T-helper 2 cell treated with Interferon-gamma antibody and Interleukin-4, amounts not matched to agents 100 ng/mL and 5 ng/mL, for 36 hours (primary cell): Measurements from ENCODE around the gene TBC1D12. TPM values are rescaled to one million over a fixed set of nuclear protein-coding genes. Genes with fewer than 3 reads are reported as not detected.
"Not testable (repeated sequence)": the region's sequence is repeated elsewhere in the genome, so short reads cannot be mapped to it uniquely, and the experiment has no call there.

Source experiments
- intact Hi-C: fragments of 100-400 bp; cut with micrococcal nuclease; formaldehyde crosslinking; loops from one replicate; pipeline ENCODE4 v1.15.1; 2023
- total RNA-seq: library from RNA; stranded (reverse); gene quantifications from 2 replicates; pipeline ENCODE4 v1.2.3, GENCODE V29; 2022

Gene TBC1D12
- total RNA-seq, 1 donor from 2014 or later, result 0.11 TPM

DNA sequence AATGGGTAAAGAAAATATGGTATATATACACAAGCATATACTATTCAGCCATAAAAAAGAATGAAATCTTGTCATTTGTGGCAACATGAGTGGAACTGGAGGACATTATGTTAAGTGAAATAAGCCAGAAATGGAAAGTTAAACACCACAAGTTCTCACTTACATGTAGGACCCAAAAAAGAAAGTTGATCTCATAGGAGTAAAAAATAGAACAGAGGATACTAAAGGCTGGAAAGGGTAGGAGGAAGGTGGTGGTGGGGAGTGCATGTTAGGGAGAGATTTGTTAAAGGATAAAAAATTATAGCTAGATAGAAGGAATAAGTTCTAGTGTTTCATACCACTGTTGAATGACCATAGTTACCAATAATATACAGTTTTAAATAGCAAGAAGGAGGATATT lies 48.4 kb downstream of the TBC1D12 start:
- intact Hi-C loops, result no loop called here

GRCh38 chr10:94451883-94452519 lies 49.7 kb downstream of the TBC1D12 start:
- intact Hi-C loops, result no loop called here

DNA sequence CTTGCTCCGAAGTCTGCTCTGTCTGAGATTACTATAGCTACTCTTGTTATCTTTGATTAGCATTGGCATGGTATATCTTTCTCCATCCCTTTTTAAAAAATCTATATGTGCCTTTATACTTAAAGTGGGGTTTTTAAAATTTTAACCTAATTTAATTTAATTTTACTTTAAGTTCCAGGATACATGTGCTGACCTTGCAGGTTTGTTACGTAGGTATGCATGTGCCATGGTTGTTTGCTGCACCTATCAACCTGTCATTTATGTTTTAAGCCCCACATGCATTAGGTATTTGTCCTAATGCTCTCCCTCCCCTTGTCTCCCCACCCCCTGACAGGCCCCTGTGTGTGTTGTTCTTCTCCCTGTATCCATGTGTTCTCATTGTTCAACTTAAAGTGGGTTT lies 54.6 kb downstream of the TBC1D12 start:
- intact Hi-C loops, result no loop called here

DNA sequence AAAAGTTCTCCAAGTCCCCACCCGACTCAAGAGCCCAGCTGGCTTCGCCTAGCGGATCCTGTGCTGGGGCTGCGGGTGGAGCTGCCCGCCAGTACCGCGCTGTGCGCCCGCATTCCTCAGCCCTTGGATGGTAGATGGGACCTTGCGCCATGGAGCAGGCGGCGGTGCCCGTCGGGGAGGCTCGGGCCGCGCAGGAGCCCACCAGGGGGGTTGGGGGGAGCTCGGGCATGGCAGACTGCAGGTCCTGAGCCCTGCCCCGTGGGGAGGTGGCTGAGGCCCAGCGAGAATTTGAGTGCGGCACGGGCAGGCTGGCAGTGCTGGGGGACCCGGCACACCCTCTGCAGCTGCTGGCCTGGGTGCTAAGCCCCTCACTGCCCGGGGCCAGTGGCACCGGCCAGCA lies 57.0 kb downstream of the TBC1D12 start:
- intact Hi-C loops, result no loop called here

DNA sequence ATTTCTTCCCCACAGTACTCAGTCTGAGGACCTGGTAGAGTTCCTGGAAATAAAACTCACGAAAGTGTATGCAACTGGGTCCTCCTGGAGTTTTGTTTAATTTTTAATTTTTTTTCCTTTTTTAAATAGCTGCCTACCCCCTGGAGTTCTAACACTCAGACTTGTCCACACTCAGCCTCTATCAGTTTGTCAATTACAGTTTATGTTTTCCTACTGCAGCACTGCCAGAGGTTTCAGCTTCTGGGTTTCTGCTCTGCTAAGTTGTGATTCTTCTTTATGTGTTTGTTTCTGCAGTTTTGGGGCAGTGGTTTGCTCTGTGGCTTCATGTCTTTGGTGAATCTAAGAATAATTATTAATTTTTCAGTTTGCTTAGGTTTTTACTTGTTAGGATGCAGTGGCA lies 59.2 kb downstream of the TBC1D12 start:
- intact Hi-C loops, result no loop called here

- intact Hi-C loops, result no loop called here
These were observed 59.8 kb downstream of the TBC1D12 start for GRCh38 chr10:94462130-94462529.

- intact Hi-C loops, result no loop called here
These were observed 63.3 kb downstream of the TBC1D12 start for GRCh38 chr10:94465684-94466083.

- intact Hi-C loops, result no loop called here
These were observed 79.1 kb downstream of the TBC1D12 start for GRCh38 chr10:94481410-94481809.

GRCh38 chr10:94483970-94484369 lies 81.6 kb downstream of the TBC1D12 start:
- intact Hi-C loops, result no loop called here

- intact Hi-C loops, result no loop called here
These were observed 82.8 kb downstream of the TBC1D12 start for GRCh38 chr10:94485094-94485493.

- intact Hi-C loops, result no loop called here
These were observed 85.2 kb downstream of the TBC1D12 start for GRCh38 chr10:94487575-94487974.

DNA sequence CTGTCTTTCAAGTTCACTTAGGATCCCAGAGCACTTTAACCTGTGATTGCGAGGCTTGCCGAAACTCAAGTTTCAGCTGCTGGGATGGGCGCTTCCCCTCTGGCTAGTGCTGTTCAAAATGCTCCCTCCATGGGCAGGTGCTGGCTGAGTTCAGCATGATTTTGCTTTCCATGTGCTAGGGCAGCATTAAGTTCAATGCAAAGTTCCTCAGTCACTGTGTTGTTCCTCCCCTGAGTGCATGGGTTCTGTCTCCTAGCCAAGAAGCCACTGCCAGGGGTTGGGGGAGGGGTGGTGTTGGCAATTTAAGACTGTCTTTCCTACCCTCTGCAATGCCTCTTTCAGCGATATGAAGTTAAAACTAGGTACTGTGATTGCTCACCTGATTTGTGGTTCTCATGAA lies 86.8 kb downstream of the TBC1D12 start:
- intact Hi-C loops, result no loop called here

GRCh38 chr10:94489976-94490788 lies 87.8 kb downstream of the TBC1D12 start:
- intact Hi-C loops, result no loop called here

DNA sequence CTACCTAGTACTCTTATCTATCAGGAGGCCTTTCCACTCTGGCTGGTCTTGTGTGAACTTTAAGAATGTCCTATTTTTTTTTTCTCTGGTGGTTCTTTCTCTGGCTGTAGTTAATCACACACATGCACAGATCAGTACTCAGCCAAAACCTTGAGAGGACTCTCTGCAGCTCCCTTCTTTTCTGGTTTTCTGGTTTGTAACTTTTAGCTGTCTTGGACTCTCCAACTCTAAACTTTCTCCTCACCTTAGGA lies 88.4 kb downstream of the TBC1D12 start:
- intact Hi-C loops, result no loop called here

DNA sequence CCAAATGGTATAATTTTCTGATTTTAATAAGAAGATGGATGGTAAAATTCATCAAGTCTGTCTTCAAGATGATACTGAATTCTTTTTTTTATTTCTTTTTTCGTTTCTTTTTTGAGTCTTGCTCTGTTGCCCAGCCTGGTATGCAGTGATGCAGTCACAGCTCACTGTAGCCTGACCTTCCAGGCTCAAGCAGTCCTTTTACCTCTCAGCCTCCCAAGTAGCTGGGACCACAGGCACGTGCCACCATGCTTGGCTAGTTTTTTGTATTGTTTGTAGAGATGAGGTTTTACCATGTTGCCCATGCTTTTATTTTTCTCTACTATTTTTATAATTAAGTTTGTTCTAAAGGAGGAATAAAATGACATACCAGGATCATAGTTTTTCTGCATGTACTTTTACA lies 91.1 kb downstream of the TBC1D12 start:
- intact Hi-C loops, result no loop called here

DNA sequence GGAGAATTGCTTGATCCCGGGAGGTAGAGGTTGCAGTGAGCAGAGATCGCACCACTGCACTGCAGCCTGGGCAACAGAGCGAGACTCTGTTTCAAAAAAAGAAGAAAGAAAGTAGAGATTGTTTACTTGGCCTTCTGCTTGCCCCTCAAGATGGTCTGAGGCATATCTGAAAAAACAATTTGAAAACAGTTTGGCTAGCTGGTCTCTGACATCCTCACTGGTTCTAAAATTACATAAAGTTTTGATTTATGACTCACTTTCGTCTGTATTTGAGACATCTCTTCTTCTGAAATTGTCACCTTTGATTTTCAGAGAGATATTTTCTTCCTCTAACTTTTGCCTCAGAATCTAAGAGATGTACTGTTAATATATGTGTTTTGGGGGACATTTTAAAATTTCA lies 93.7 kb downstream of the TBC1D12 start:
- intact Hi-C loops, result no loop called here

DNA sequence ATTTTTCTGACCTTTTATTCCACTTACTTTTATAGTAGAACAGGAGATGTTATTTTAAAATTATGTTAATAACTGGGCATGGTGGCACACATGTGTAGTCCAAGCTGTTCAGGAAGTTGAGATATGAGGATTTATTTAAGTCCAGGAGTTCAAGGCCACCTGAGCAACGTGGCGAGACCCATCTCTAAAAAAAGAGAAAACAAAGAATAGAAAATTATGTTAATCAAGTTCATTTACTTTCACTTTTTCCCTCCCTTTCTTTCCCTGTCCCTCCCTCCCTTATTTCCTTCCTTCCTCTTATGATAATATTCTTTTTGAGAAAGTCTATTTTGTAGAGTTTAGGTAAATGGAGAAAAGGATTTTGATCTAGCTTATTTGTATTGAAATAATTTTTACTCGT lies 94.3 kb downstream of the TBC1D12 start:
- intact Hi-C loops, result no loop called here

- intact Hi-C loops, result no loop called here
These were observed 97.7 kb downstream of the TBC1D12 start for GRCh38 chr10:94500063-94500462.

DNA sequence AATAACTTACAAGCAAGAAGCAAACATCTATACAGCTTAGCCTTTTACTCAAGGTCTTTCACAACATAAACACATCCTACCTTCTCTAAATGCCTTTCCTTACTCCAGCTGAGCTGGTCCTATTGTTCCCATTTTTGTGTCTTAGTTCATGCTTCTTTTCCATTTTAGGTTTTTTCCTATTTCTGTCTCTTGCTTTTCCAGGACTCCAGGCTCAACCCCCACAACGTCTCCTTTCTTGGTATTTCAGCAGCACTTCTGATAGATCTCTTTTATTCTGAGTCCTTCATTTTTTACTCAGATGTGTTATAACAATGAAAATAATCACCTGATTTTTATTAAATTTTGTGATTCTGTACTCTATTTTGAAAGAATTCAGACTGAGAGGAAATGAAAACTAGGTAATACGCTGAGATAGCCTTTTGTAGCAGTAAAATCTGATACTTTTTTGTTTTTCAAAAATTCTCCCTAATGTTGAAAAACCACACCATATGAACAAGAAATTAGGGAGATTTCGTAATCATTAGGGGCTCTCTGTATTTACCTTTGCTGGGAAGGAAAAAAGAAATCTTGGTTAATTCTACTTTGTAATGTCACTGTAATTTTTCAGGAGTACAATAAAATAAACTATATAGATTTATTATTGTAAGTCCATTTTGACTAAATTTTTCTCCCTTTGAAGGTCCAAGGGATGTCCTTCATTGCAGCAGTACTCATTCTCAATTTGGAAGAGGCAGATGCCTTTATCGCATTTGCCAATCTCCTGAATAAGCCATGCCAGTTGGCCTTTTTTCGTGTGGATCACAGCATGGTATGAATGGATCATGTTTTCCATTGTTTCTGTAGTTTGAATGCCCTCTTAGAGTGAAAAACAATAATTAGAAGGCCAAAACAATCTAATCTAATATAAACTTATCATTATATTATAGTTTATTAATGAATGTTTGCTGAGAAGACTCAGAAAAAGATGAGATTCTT lies 119.2 kb downstream of the TBC1D12 start:
- intact Hi-C loops, result no loop called here

DNA sequence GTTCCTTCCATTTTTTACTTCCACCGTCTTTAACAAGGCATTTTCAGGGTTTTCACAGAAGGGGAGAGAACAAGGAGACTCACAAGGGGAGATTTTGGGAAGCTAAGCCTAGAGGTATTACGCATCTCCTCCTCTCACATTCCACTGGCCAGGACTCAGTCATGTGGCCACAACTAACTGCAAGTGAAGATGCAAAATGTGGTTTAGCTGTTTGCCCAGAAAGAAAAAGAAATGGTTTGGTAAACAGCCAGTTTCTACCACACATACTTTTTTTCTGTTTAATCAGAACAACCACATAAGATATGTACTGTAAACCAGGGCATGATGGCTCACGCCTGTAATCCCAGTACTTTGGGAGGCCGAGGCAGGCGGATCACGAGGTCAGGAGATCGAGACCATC lies 121.8 kb downstream of the TBC1D12 start:
- intact Hi-C loops, result no loop called here

DNA sequence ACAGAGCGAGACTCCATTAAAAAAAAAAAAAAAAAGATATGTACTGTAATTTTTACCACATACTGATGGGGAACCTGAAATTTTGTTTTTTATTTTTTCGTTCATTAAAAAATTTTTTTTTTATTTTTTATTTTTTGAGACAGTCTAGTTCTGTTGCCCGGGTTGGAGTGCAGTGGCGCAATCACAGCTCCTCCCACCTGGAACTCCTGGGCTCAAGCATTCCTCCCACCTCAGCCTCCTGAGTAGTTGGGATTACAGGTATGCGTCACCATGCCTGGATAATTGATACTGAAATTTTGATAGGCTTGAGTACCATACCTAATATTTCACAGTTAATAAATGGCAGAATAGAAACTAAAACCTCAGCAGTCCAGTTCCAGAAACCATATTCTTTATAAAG lies 122.4 kb downstream of the TBC1D12 start:
- intact Hi-C loops, result no loop called here

GRCh38 chr10:94531550-94531949 lies 129.2 kb downstream of the TBC1D12 start:
- intact Hi-C loops, result not testable (repeated sequence)
